Measurements from ENCODE around the gene ZDHHC11. TPM values are rescaled to one million over a fixed set of nuclear protein-coding genes. Genes with fewer than 3 reads are reported as not detected.

ZDHHC11 gene
- total RNA-seq, 1 experiment from 2014 or later: 26.0 TPM

GRCh38 chr5:860506-861150 is 9.8 kb upstream of the ZDHHC11 start:
- Histone ChIP-seq H2AFZ (ENCODE audit: low read length) (no peak overlapping the region), H3K79me2 (ENCODE audit: low read length) (no peaks in the 10 kb centered on the region), H3F3A (ENCODE audit: low read length, unreplicated experiment) (no peaks in the 10 kb centered on the region), H3K9ac (ENCODE audit: low read length) (no peak overlapping the region), H3K4me2 (ENCODE audit: low read length) (no peak overlapping the region), H3K27me3 (ENCODE audit: low read length) (no peaks in the 10 kb centered on the region), H3K4me3 (ENCODE audit: low read length) (no peak overlapping the region), H3K27ac (ENCODE audit: low read length) (no peak overlapping the region), H3K36me3 (ENCODE audit: low read depth, low read length) (peaks cover 26% of the 10 kb centered on the region; the same call in 1 of the 2 replicates), H3K9me2 (replicated peaks; ENCODE audit: low read length) (no peaks in the 10 kb centered on the region), H4K20me1 (ENCODE audit: low read length) (no peaks in the 10 kb centered on the region), H3K4me1 (ENCODE audit: insufficient read depth, low read length) (no peaks in the 10 kb centered on the region), H3K9me3 (ENCODE audit: low read length) (no peaks in the 10 kb centered on the region)
- TSS peak; percentile 17 for BruUV-seq (replicated peaks)
- ATAC-seq (no peak), DNase-seq (no peak)
- intact Hi-C loops (cut with micrococcal nuclease): no loop called here
- ChIA-PET CTCF (no interaction called here), POLR2A (ENCODE audit: unreplicated experiment) (no interaction called here)
- TF ChIP-seq EZH2 (IDR thresholded peaks at IDR 0.05; ENCODE audit: low read length, unreplicated experiment) (no peak), EZH2phosphoT487 (IDR thresholded peaks at IDR 0.05; ENCODE audit: borderline replicate concordance, low read length) (no peak), CTCF (conservative IDR thresholded peaks at IDR 0.05; ENCODE audit: low read depth, low read length) (no peak)

GRCh38 chr5:859798-860296 is 9.1 kb upstream of the ZDHHC11 start:
- CTCF ChIA-PET: no interaction called here
- H3K9me3 ChIP-seq (ENCODE audit: low read length): no peaks in the 10 kb centered on the region
- H3K27ac ChIP-seq (ENCODE audit: low read length): no peak overlapping the region
- peaks cover 21% of the 10 kb centered on the region; the same call in 1 of the 2 replicates for H3K36me3 ChIP-seq (ENCODE audit: low read depth, low read length)
- POLR2A ChIA-PET (ENCODE audit: unreplicated experiment): no interaction called here
- intact Hi-C loops (cut with micrococcal nuclease): no loop called here
- H2AFZ ChIP-seq (ENCODE audit: low read length): no peak overlapping the region
- no peaks in the 10 kb centered on the region for H3K79me2 ChIP-seq (ENCODE audit: low read length)
- no peaks in the 10 kb centered on the region for H3K4me1 ChIP-seq (ENCODE audit: insufficient read depth, low read length)
- H3F3A ChIP-seq (ENCODE audit: low read length, unreplicated experiment): no peaks in the 10 kb centered on the region
- no peak for TF ChIP-seq EZH2phosphoT487 (IDR thresholded peaks at IDR 0.05; ENCODE audit: borderline replicate concordance, low read length)
- H4K20me1 ChIP-seq (ENCODE audit: low read length): no peaks in the 10 kb centered on the region
- DNase-seq (no peak), ATAC-seq (no peak)
- H3K4me2 ChIP-seq (ENCODE audit: low read length): no peak overlapping the region
- no TSS peak for BruUV-seq (replicated peaks)
- no peaks in the 10 kb centered on the region for H3K9me2 ChIP-seq (replicated peaks; ENCODE audit: low read length)
- H3K9ac ChIP-seq (ENCODE audit: low read length): no peak overlapping the region
- H3K27me3 ChIP-seq (ENCODE audit: low read length): no peaks in the 10 kb centered on the region
- H3K4me3 ChIP-seq (ENCODE audit: low read length): no peak overlapping the region

GRCh38 chr5:859391-859790 is 8.6 kb upstream of the ZDHHC11 start:
- DNase-seq (no peak), ATAC-seq (no peak)
- Histone ChIP-seq H3K9me3 (ENCODE audit: low read length) (no peaks in the 10 kb centered on the region), H3K4me1 (ENCODE audit: insufficient read depth, low read length) (no peaks in the 10 kb centered on the region), H3K27ac (ENCODE audit: low read length) (no peak overlapping the region), H3K4me3 (ENCODE audit: low read length) (no peak overlapping the region), H2AFZ (ENCODE audit: low read length) (no peak overlapping the region), H3K27me3 (ENCODE audit: low read length) (no peaks in the 10 kb centered on the region), H3K4me2 (ENCODE audit: low read length) (no peak overlapping the region), H3K36me3 (ENCODE audit: low read depth, low read length) (peaks cover 18% of the 10 kb centered on the region; the same call in 1 of the 2 replicates), H3K9ac (ENCODE audit: low read length) (no peak overlapping the region), H4K20me1 (ENCODE audit: low read length) (no peaks in the 10 kb centered on the region), H3K79me2 (ENCODE audit: low read length) (no peaks in the 10 kb centered on the region), H3F3A (ENCODE audit: low read length, unreplicated experiment) (no peaks in the 10 kb centered on the region), H3K9me2 (replicated peaks; ENCODE audit: low read length) (no peaks in the 10 kb centered on the region)
- TF ChIP-seq CTCF (conservative IDR thresholded peaks at IDR 0.05; ENCODE audit: low read depth, low read length) (no peak), EZH2 (IDR thresholded peaks at IDR 0.05; ENCODE audit: low read length, unreplicated experiment) (no peak), EZH2phosphoT487 (IDR thresholded peaks at IDR 0.05; ENCODE audit: borderline replicate concordance, low read length) (no peak)
- CTCF ChIA-PET: no interaction called here
- POLR2A ChIA-PET (ENCODE audit: unreplicated experiment): no interaction called here
- intact Hi-C loops (cut with micrococcal nuclease): no loop called here
- no TSS peak for BruUV-seq (replicated peaks)
